Suprapubic skin (tissue), 4 donors: Measurements from ENCODE around the gene ANAPC7. TPM values are rescaled to one million over a fixed set of nuclear protein-coding genes. Genes with fewer than 3 reads are reported as not detected.

ENCODE experiments used
- DNase-seq, 2 donors: peaks; one replicate each; pipeline ENCODE4 v3.0.0-alpha.2; 2019; ENCODE audit warnings: low spot score in 2 of 2
- H3K27ac ChIP-seq: fragments of 200-600 bp; sonication (generic); one replicate; pipeline ENCODE4 v1.5.1; 2019
- H3K27me3 ChIP-seq: fragments of 200-600 bp; sonication (generic); one replicate; pipeline ENCODE4 v1.5.1; 2019
- H3K36me3 ChIP-seq: fragments of 200-600 bp; sonication (generic); one replicate; pipeline ENCODE4 v1.5.1; 2019
- H3K4me1 ChIP-seq: fragments of 200-600 bp; sonication (generic); one replicate; pipeline ENCODE4 v1.5.1; 2019
- H3K4me3 ChIP-seq: fragments of 200-600 bp; sonication (generic); one replicate; pipeline ENCODE4 v1.5.1; 2019; ENCODE audit warnings: mild to moderate bottlenecking
- H3K9me3 ChIP-seq: fragments of 200-600 bp; sonication (generic); one replicate; pipeline ENCODE4 v1.5.1; 2019
- EP300 ChIP-seq: sonication (generic); formaldehyde crosslinking; IDR thresholded peaks from one replicate; pipeline ENCODE4 v1.6.1; 2017; ENCODE audit warnings: antibody characterized with exemption
- POLR2A ChIP-seq, 2 donors: fragments of 450-650 bp; IDR thresholded peaks; one replicate each; pipeline ENCODE4 v1.6.1; 2017; ENCODE audit warnings: antibody characterized with exemption in 2 of 2, mild to moderate bottlenecking in 2 of 2, moderate library complexity in 2 of 2
- POLR2AphosphoS5 ChIP-seq, 3 donors: sonication (generic); formaldehyde crosslinking; IDR thresholded peaks; one replicate each; pipeline ENCODE4 v1.6.1; 2017; ENCODE audit warnings: antibody characterized with exemption in 3 of 3
- WGBS: methylation state at CpG from one replicate; pipeline ENCODE4 v1.1.5; 2018; 5-methylcytosine and 5-hydroxymethylcytosine counted together
- total RNA-seq, 4 donors: library from RNA; depleted of rRNA; stranded (reverse); fragments of >200 nt; gene quantifications; one replicate each; pipeline ENCODE4 v1.1.0, GENCODE V29; 2016
- TF ChIP-seq, protein P1 (sequence below), 2 donors: fragments of 200-600 bp in 1 of 2; fragments of 450-650 bp in 1 of 2; sonication (generic) in 1 of 2; IDR thresholded peaks; one replicate each; pipeline ENCODE4 v1.5.1; 2016 to 2019; ENCODE audit warnings: antibody characterized with exemption in 2 of 2, mild to moderate bottlenecking in 1 of 2, moderate library complexity in 1 of 2

Gene ANAPC7
- total RNA-seq, 4 donors from 2014 or later, result 39.6 to 56.6 (median 45.6) TPM

DNA sequence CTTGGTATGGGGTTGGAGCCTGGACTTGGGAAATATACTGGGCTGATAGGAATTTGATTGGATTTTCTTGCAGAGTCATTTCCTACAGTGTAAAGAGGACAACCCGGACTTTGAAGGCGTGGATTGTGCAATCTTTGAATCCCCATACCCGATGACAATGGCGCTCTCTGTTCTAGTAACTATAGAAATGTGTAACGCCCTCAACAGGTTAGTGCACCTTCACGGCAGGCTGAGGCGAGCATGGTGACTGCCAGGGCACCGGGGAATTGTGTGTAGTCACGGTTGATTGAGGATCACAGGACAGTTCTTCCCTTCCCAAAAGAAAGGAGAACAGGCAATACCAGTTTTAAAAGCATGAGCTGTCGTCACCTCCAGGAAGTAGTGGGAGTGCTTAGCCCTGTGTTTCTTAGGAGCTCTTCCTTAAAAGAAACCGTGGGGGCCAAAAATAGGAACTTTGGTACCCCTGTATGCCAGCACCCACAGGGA, 58.3 kb downstream of the ANAPC7 start:
- TF ChIP-seq EP300 (no peak), POLR2AphosphoS5 (IDR thresholded peaks at IDR 0.05) (peak; percentile 19 to 78 (median 77)), POLR2A (IDR thresholded peaks at IDR 0.05) (no peak)
- TF ChIP-seq, protein P1, sequence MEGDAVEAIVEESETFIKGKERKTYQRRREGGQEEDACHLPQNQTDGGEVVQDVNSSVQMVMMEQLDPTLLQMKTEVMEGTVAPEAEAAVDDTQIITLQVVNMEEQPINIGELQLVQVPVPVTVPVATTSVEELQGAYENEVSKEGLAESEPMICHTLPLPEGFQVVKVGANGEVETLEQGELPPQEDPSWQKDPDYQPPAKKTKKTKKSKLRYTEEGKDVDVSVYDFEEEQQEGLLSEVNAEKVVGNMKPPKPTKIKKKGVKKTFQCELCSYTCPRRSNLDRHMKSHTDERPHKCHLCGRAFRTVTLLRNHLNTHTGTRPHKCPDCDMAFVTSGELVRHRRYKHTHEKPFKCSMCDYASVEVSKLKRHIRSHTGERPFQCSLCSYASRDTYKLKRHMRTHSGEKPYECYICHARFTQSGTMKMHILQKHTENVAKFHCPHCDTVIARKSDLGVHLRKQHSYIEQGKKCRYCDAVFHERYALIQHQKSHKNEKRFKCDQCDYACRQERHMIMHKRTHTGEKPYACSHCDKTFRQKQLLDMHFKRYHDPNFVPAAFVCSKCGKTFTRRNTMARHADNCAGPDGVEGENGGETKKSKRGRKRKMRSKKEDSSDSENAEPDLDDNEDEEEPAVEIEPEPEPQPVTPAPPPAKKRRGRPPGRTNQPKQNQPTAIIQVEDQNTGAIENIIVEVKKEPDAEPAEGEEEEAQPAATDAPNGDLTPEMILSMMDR (IDR thresholded peaks at IDR 0.05), result no peak
- DNase-seq, result peak; percentile 73 to 86
- Histone ChIP-seq H3K36me3 (peaks cover 94% of the 10 kb centered on the region), H3K27ac (peak overlapping the region; percentile 83), H3K9me3 (no peaks in the 10 kb centered on the region), H3K27me3 (no peaks in the 10 kb centered on the region), H3K4me1 (peaks cover 39% of the 10 kb centered on the region), H3K4me3 (no peak overlapping the region)
- 57% methylated on average over 11 of the region's 11 CpGs for WGBS

DNA sequence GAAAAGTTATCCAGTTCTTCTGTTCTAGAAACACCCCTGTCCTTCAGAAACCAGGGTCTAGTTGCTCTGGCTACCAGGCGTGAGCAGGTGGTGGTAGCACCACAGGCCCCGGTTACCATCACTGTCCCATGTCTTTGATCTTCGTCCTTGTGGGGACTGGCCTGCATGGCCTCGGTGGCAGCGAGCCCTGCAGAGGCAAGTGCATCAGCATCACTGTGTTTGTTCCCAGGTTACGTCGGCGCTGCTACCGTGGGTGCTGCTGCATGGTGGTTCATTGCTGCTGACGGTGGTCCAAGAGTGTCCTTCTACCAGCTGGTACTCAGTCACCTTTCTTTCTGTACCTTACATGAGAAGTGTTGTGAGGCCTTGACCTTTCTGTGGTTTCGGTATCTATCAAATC, 58.9 kb downstream of the ANAPC7 start:
- Histone ChIP-seq H3K4me1 (peaks cover 34% of the 10 kb centered on the region), H3K27ac (peak overlapping the region; percentile 80), H3K27me3 (no peaks in the 10 kb centered on the region), H3K36me3 (peaks cover 98% of the 10 kb centered on the region), H3K4me3 (no peak overlapping the region), H3K9me3 (no peaks in the 10 kb centered on the region)
- 92% methylated on average over 11 of the region's 11 CpGs for WGBS
- no peak for TF ChIP-seq POLR2A (IDR thresholded peaks at IDR 0.05)
- TF ChIP-seq, protein P1 (IDR thresholded peaks at IDR 0.05), result no peak
- no peak for TF ChIP-seq POLR2AphosphoS5 (IDR thresholded peaks at IDR 0.05)
- TF ChIP-seq EP300, result no peak
- DNase-seq, result no peak

DNA sequence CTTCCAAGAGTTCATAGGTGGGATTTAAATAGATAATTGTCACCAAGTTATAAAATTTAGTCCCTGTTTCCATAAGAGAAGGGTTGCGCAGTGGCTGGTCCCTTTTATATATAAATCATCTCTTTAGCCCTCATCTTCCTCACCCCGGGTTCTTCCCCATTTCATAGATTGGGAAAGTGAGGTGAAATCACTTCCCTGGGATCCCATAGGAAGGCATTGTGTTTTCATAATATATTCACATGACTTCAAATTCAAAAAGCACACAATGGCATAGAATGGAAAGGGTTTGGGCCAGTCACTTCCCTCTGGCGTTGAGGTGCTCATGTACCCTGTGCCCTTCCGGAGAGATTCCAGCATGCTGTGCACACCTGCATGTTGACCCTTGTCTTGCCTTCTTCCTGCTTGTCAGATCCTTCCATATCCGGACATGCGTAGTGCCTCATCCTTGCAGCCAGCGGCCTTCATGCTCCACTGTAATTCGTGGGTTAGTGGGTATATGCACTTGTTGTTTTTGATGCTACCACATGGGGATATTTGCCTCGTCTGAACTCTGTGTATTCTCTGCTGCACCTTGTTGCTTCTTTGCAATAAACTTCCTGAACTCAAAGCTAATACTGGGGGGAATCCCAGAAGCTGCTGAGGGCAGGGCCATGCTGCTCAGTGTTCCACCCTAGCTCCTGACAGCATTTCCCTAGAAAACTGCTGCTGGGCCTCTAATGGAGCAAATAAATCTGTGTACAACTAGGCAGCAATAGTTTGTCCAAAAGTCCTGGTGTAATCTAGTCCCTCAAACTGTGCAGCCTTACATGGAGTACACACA, 59.6 kb downstream of the ANAPC7 start:
- peaks cover 30% of the 10 kb centered on the region for H3K4me1 ChIP-seq
- H3K9me3 ChIP-seq, result no peaks in the 10 kb centered on the region
- DNase-seq, result no peak
- 88% methylated on average over 9 of the region's 9 CpGs for WGBS
- H3K27me3 ChIP-seq, result no peaks in the 10 kb centered on the region
- TF ChIP-seq, protein P1 (IDR thresholded peaks at IDR 0.05), result no peak
- TF ChIP-seq EP300 (no peak), POLR2A (IDR thresholded peaks at IDR 0.05) (no peak), POLR2AphosphoS5 (IDR thresholded peaks at IDR 0.05) (no peak)
- H3K4me3 ChIP-seq, result no peak overlapping the region
- peak overlapping the region; percentile 80 for H3K27ac ChIP-seq
- H3K36me3 ChIP-seq, result peaks cover 98% of the 10 kb centered on the region

DNA sequence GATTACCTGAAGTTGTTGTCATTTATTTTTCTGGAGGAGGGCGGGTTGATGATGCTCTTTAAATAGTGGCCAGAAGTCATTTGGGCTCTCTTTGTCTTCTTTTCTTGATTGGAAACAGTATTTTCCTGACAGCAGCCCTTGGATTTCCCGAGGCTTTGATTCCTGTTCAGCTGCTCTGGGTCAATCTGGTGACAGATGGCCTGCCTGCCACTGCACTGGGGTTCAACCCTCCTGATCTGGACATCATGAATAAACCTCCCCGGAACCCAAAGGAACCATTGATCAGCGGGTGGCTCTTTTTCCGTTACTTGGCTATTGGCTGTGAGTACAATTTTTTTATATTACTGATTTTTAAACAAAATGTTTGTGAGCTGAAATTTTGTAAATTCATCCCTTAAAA, 60.4 kb downstream of the ANAPC7 start:
- Histone ChIP-seq H3K36me3 (peaks cover 98% of the 10 kb centered on the region), H3K27ac (no peak overlapping the region), H3K4me3 (no peak overlapping the region), H3K4me1 (peaks cover 30% of the 10 kb centered on the region), H3K9me3 (no peaks in the 10 kb centered on the region), H3K27me3 (no peaks in the 10 kb centered on the region)
- no peak for DNase-seq
- 92% methylated on average over 5 of the region's 5 CpGs for WGBS
- TF ChIP-seq POLR2AphosphoS5 (IDR thresholded peaks at IDR 0.05), result no peak
- TF ChIP-seq EP300, result no peak
- TF ChIP-seq, protein P1 (IDR thresholded peaks at IDR 0.05), result no peak
- TF ChIP-seq POLR2A (IDR thresholded peaks at IDR 0.05), result no peak

DNA sequence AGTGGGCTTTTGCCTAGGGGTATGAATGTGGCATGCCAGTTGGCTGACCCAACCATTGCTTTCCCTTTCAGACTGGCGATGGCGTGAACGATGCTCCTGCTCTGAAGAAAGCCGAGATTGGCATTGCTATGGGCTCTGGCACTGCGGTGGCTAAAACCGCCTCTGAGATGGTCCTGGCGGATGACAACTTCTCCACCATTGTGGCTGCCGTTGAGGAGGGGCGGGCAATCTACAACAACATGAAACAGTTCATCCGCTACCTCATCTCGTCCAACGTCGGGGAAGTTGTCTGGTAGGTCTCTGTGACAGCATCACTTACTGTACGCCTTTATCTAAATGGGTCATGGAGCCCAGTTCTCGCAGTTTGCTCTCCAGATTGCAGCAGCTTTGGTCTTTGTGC, 61.4 kb downstream of the ANAPC7 start:
- Histone ChIP-seq H3K4me3 (no peak overlapping the region), H3K27me3 (no peaks in the 10 kb centered on the region), H3K9me3 (no peaks in the 10 kb centered on the region), H3K4me1 (peaks cover 27% of the 10 kb centered on the region), H3K27ac (no peak overlapping the region), H3K36me3 (peaks cover 98% of the 10 kb centered on the region)
- TF ChIP-seq POLR2AphosphoS5 (IDR thresholded peaks at IDR 0.05), result no peak
- TF ChIP-seq, protein P1 (IDR thresholded peaks at IDR 0.05), result no peak
- TF ChIP-seq POLR2A (IDR thresholded peaks at IDR 0.05), result no peak
- no peak for TF ChIP-seq EP300
- no peak for DNase-seq
- 86% methylated on average over 15 of the region's 15 CpGs for WGBS
